Measurements from ENCODE around the gene RGL2. TPM values are rescaled to one million over a fixed set of nuclear protein-coding genes. Genes with fewer than 3 reads are reported as not detected.

The RGL2 gene
- total and polyA plus RNA-seq, 10 of the 15 experiments (the other 5 are each of a cell fraction or from before 2014, with no cell fraction given) = 0.84 to 21.2 (median 6.8) TPM

DNA sequence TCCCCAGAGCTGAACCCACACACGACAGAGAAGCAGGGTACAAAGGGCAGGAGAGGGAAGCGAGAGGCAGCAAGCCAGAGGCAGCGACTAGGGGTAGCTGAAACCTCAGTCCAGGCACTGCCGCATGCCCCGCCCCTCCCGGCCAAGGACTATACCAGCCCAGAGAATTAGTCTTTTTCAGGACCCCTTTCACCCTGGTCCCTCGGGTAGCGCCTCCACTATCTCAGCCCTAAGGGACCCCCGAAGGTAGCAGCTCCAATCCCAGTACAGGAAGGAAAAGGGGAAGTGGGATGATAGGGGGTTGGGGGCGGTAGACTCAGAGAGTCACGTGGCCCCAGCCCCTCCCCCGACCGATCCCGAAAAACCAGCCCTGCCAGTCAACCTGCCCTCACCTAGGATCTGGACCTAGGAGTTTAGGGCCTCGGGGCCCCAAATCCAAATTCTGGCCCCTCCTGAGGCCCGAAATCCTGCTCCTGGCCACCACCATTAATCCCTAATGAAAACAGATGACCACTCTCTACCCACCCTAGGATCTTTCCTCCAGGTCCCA, 1.3 kb downstream of the RGL2 start (continued):
- TF ChIP-seq, protein P1, sequence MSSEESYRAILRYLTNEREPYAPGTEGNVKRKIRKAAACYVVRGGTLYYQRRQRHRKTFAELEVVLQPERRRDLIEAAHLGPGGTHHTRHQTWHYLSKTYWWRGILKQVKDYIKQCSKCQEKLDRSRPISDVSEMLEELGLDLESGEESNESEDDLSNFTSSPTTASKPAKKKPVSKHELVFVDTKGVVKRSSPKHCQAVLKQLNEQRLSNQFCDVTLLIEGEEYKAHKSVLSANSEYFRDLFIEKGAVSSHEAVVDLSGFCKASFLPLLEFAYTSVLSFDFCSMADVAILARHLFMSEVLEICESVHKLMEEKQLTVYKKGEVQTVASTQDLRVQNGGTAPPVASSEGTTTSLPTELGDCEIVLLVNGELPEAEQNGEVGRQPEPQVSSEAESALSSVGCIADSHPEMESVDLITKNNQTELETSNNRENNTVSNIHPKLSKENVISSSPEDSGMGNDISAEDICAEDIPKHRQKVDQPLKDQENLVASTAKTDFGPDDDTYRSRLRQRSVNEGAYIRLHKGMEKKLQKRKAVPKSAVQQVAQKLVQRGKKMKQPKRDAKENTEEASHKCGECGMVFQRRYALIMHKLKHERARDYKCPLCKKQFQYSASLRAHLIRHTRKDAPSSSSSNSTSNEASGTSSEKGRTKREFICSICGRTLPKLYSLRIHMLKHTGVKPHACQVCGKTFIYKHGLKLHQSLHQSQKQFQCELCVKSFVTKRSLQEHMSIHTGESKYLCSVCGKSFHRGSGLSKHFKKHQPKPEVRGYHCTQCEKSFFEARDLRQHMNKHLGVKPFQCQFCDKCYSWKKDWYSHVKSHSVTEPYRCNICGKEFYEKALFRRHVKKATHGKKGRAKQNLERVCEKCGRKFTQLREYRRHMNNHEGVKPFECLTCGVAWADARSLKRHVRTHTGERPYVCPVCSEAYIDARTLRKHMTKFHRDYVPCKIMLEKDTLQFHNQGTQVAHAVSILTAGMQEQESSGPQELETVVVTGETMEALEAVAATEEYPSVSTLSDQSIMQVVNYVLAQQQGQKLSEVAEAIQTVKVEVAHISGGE (CRISPR knock-in tag; IDR thresholded peaks at IDR 0.05) = no peak
- TF ChIP-seq, protein P2, sequence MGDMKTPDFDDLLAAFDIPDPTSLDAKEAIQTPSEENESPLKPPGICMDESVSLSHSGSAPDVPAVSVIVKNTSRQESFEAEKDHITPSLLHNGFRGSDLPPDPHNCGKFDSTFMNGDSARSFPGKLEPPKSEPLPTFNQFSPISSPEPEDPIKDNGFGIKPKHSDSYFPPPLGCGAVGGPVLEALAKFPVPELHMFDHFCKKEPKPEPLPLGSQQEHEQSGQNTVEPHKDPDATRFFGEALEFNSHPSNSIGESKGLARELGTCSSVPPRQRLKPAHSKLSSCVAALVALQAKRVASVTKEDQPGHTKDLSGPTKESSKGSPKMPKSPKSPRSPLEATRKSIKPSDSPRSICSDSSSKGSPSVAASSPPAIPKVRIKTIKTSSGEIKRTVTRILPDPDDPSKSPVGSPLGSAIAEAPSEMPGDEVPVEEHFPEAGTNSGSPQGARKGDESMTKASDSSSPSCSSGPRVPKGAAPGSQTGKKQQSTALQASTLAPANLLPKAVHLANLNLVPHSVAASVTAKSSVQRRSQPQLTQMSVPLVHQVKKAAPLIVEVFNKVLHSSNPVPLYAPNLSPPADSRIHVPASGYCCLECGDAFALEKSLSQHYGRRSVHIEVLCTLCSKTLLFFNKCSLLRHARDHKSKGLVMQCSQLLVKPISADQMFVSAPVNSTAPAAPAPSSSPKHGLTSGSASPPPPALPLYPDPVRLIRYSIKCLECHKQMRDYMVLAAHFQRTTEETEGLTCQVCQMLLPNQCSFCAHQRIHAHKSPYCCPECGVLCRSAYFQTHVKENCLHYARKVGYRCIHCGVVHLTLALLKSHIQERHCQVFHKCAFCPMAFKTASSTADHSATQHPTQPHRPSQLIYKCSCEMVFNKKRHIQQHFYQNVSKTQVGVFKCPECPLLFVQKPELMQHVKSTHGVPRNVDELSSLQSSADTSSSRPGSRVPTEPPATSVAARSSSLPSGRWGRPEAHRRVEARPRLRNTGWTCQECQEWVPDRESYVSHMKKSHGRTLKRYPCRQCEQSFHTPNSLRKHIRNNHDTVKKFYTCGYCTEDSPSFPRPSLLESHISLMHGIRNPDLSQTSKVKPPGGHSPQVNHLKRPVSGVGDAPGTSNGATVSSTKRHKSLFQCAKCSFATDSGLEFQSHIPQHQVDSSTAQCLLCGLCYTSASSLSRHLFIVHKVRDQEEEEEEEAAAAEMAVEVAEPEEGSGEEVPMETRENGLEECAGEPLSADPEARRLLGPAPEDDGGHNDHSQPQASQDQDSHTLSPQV (IDR thresholded peaks at IDR 0.05) = no peak
- TF ChIP-seq SUPT20H (IDR thresholded peaks at IDR 0.05; ENCODE audit: borderline replicate concordance, control insufficient read depth, low read depth, low read length) (no peak), NR2C2 (IDR thresholded peaks at IDR 0.05; ENCODE audit: borderline replicate concordance, control insufficient read depth, insufficient read length, low read depth) (no peak), FOXK2 (IDR thresholded peaks at IDR 0.05) (no peak), JUNB (IDR thresholded peaks at IDR 0.05) (no peak), KDM1A (IDR thresholded peaks at IDR 0.05; ENCODE audit: borderline replicate concordance) (no peak), RAD51 (IDR thresholded peaks at IDR 0.05) (peak; percentile 92), SP1 (IDR thresholded peaks at IDR 0.05; ENCODE audit: low read depth, low read length) (no peak), YY1 (IDR thresholded peaks at IDR 0.05; ENCODE audit: low read depth, low read length) (0 out of 2 replicates have a peak, but pooled peaks have one; percentile 16), MTA2 (IDR thresholded peaks at IDR 0.05; ENCODE audit: low read depth) (no peak), NFIC (IDR thresholded peaks at IDR 0.05; ENCODE audit: low read depth, low read length) (no peak), GATAD2B (conservative IDR thresholded peaks at IDR 0.05; ENCODE audit: low read depth) (peak; percentile 31; the same call in 1 of the 2 replicates)
- TF ChIP-seq, protein P3, sequence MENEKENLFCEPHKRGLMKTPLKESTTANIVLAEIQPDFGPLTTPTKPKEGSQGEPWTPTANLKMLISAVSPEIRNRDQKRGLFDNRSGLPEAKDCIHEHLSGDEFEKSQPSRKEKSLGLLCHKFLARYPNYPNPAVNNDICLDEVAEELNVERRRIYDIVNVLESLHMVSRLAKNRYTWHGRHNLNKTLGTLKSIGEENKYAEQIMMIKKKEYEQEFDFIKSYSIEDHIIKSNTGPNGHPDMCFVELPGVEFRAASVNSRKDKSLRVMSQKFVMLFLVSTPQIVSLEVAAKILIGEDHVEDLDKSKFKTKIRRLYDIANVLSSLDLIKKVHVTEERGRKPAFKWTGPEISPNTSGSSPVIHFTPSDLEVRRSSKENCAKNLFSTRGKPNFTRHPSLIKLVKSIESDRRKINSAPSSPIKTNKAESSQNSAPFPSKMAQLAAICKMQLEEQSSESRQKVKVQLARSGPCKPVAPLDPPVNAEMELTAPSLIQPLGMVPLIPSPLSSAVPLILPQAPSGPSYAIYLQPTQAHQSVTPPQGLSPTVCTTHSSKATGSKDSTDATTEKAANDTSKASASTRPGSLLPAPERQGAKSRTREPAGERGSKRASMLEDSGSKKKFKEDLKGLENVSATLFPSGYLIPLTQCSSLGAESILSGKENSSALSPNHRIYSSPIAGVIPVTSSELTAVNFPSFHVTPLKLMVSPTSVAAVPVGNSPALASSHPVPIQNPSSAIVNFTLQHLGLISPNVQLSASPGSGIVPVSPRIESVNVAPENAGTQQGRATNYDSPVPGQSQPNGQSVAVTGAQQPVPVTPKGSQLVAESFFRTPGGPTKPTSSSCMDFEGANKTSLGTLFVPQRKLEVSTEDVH (IDR thresholded peaks at IDR 0.05; ENCODE audit: low read depth, partially characterized antibody) = no peak
- TF ChIP-seq, protein P4, sequence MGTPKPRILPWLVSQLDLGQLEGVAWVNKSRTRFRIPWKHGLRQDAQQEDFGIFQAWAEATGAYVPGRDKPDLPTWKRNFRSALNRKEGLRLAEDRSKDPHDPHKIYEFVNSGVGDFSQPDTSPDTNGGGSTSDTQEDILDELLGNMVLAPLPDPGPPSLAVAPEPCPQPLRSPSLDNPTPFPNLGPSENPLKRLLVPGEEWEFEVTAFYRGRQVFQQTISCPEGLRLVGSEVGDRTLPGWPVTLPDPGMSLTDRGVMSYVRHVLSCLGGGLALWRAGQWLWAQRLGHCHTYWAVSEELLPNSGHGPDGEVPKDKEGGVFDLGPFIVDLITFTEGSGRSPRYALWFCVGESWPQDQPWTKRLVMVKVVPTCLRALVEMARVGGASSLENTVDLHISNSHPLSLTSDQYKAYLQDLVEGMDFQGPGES (IDR thresholded peaks at IDR 0.05) = no peak
